Neural cell (in vitro differentiated cells): ENCODE measurements around the gene RELN.

Source experiments
- CTCF ChIP-seq: fragments of 450-650 bp; IDR thresholded peaks from 2 replicates; pipeline ENCODE4 v1.5.1; 2014; ENCODE audit warnings: antibody characterized with exemption, mild to moderate bottlenecking, moderate library complexity; ENCODE audit not compliant: poor library complexity, severe bottlenecking
- EP300 ChIP-seq: fragments of 450-650 bp; conservative IDR thresholded peaks from 2 replicates; pipeline ENCODE4 v1.6.1; 2014; ENCODE audit warnings: antibody characterized with exemption, mild to moderate bottlenecking, moderate library complexity; ENCODE audit not compliant: poor library complexity, severe bottlenecking
- EZH2 ChIP-seq: fragments of 200-600, 300-800 bp; shearing (Covaris generic), sonication (generic); IDR thresholded peaks from 2 replicates; pipeline ENCODE4 v1.6.1; 2014; ENCODE audit warnings: antibody characterized with exemption, low read length, borderline replicate concordance, mild to moderate bottlenecking; ENCODE audit not compliant: insufficient read depth, poor library complexity, severe bottlenecking
- POLR2AphosphoS5 ChIP-seq: IDR thresholded peaks from 2 replicates; pipeline ENCODE4 v1.6.1; 2012
- RAD21 ChIP-seq: fragments of 450-650 bp; conservative IDR thresholded peaks from 2 replicates; pipeline ENCODE4 v1.6.1; 2014; ENCODE audit warnings: antibody characterized with exemption, mild to moderate bottlenecking, moderate library complexity
- REST ChIP-seq: IDR thresholded peaks from 2 replicates; pipeline ENCODE4 v1.6.1; 2012; ENCODE audit warnings: borderline replicate concordance
- SMC3 ChIP-seq: fragments of 450-650 bp; conservative IDR thresholded peaks from 2 replicates; pipeline ENCODE4 v1.6.1; 2014; ENCODE audit warnings: antibody characterized with exemption, mild to moderate bottlenecking, moderate library complexity; ENCODE audit not compliant: poor library complexity

GRCh38 chr7:103887853-103888602 lies 101.4 kb downstream of the RELN start:
- TF ChIP-seq CTCF (no peak), EP300 (no peak), EZH2 (no peak), RAD21 (no peak), POLR2AphosphoS5 (no peak), SMC3 (no peak), REST (no peak)
